HepG2 (cell line): ENCODE measurements around the gene JOSD1. TPM values are rescaled to one million over a fixed set of nuclear protein-coding genes. Genes with fewer than 3 reads are reported as not detected.

ENCODE experiments used
- ARNTL ChIP-seq: sonication (generic); formaldehyde crosslinking; IDR thresholded peaks from 2 replicates; pipeline ENCODE4 v1.4.0; 2020; ENCODE audit warnings: mild to moderate bottlenecking, missing genetic modification reagents
- EED ChIP-seq: sonication (generic); formaldehyde crosslinking; IDR thresholded peaks from 2 replicates; pipeline ENCODE4 v1.5.0; 2020; ENCODE audit warnings: mild to moderate bottlenecking, missing genetic modification reagents
- FOXJ3 ChIP-seq: sonication (generic); formaldehyde crosslinking; IDR thresholded peaks from 2 replicates; pipeline ENCODE4 v1.4.0; 2020; ENCODE audit warnings: missing genetic modification reagents, mild to moderate bottlenecking, borderline replicate concordance
- FOXP1 ChIP-seq, 2 experiments: fragments of 450-650 bp in 1 of 2; IDR thresholded peaks; 2 replicates each; pipeline ENCODE4 v1.6.1; 2017 to 2018; ENCODE audit warnings: antibody characterized with exemption in 1 of 2
- MZF1 ChIP-seq: sonication (generic); formaldehyde crosslinking; IDR thresholded peaks from 2 replicates; pipeline ENCODE4 v1.8.1; 2023; ENCODE audit warnings: mild to moderate bottlenecking, missing genetic modification reagents, borderline replicate concordance
- RARG ChIP-seq: sonication (generic); formaldehyde crosslinking; IDR thresholded peaks from 2 replicates; pipeline ENCODE4 v1.4.0; 2020; ENCODE audit warnings: low read depth, mild to moderate bottlenecking, missing genetic modification reagents
- SIN3B ChIP-seq: fragments of 150-350 bp; IDR thresholded peaks from 2 replicates; pipeline ENCODE4 v1.6.1; 2014; ENCODE audit warnings: low read length
- SYNCRIP ChIP-seq: fragments of 200-400 bp; formaldehyde crosslinking; IDR thresholded peaks from 2 replicates; pipeline ENCODE4 v1.6.1; 2018; ENCODE audit warnings: mild to moderate bottlenecking, low read depth, low read length; ENCODE audit not compliant: insufficient read depth
- U2AF1 ChIP-seq: fragments of 200-400 bp; formaldehyde crosslinking; optimal IDR thresholded peaks from 2 replicates; pipeline ENCODE3; 2017; ENCODE audit warnings: mild to moderate bottlenecking, low read depth, low read length
- U2AF2 ChIP-seq: fragments of 200-400 bp; formaldehyde crosslinking; IDR thresholded peaks from 2 replicates; pipeline ENCODE4 v1.6.1; 2017; ENCODE audit warnings: low read depth, mild to moderate bottlenecking, low read length
- ZC3H13 ChIP-seq: sonication (generic); formaldehyde crosslinking; IDR thresholded peaks from 2 replicates; pipeline ENCODE4 v1.8.1; 2023; ENCODE audit warnings: mild to moderate bottlenecking, missing genetic modification reagents, moderate library complexity
- ZFP41 ChIP-seq: sonication (generic); formaldehyde crosslinking; IDR thresholded peaks from 2 replicates; pipeline ENCODE4 v1.4.0; 2020; ENCODE audit warnings: mild to moderate bottlenecking, missing genetic modification reagents, borderline replicate concordance
- ZFX ChIP-seq: sonication (generic); formaldehyde crosslinking; IDR thresholded peaks from 2 replicates; pipeline ENCODE4 v1.4.0; 2020; ENCODE audit warnings: mild to moderate bottlenecking, low read depth, missing genetic modification reagents, moderate library complexity
- ZNF256 ChIP-seq: sonication (generic); formaldehyde crosslinking; conservative IDR thresholded peaks from 2 replicates; pipeline ENCODE4 v1.4.0; 2020; ENCODE audit warnings: missing genetic modification reagents
- ZNF274 ChIP-seq: sonication (generic); formaldehyde crosslinking; IDR thresholded peaks from 2 replicates; pipeline ENCODE4 v1.5.1; 2020; ENCODE audit warnings: mild to moderate bottlenecking, missing genetic modification reagents
- ZNF292 ChIP-seq: sonication (generic); formaldehyde crosslinking; IDR thresholded peaks from 2 replicates; pipeline ENCODE4 v1.8.1; 2022; ENCODE audit warnings: mild to moderate bottlenecking, low read depth, missing genetic modification reagents, borderline replicate concordance
- ZNF550 ChIP-seq: sonication (generic); formaldehyde crosslinking; IDR thresholded peaks from 2 replicates; pipeline ENCODE4 v1.4.0; 2020; ENCODE audit warnings: mild to moderate bottlenecking, missing genetic modification reagents, borderline replicate concordance
- ZNF616 ChIP-seq: sonication (generic); formaldehyde crosslinking; IDR thresholded peaks from 2 replicates; pipeline ENCODE4 v1.5.0; 2020; ENCODE audit warnings: low read depth, mild to moderate bottlenecking, missing genetic modification reagents
- ZNF703 ChIP-seq: sonication (generic); formaldehyde crosslinking; IDR thresholded peaks from 2 replicates; pipeline ENCODE4 v1.5.1; 2020; ENCODE audit warnings: missing genetic modification reagents, mild to moderate bottlenecking, moderate library complexity, borderline replicate concordance
- ZNF720 ChIP-seq: sonication (generic); formaldehyde crosslinking; IDR thresholded peaks from 2 replicates; pipeline ENCODE4 v1.4.0; 2020; ENCODE audit warnings: missing genetic modification reagents
- ZSCAN12 ChIP-seq: sonication (generic); formaldehyde crosslinking; IDR thresholded peaks from 2 replicates; pipeline ENCODE4 v1.9.0; 2021; ENCODE audit warnings: mild to moderate bottlenecking, missing genetic modification reagents
- polyA plus RNA-seq, 8 experiments: library from polyadenylated mRNA; depleted of rRNA in 3 of 8; stranded (reverse) in 7 of 8; unstranded in 1 of 8; fragments of >200 nt; fragmentation: Illumina TruSeq in 4 of 8; extraction: Trizol in 4 of 8; gene quantifications; 2 replicates each; pipeline versions ENCODE4 v1.2.1 to v1.2.3, GENCODE V29; 2011 to 2016; ENCODE audit warnings: low read depth in 4 of 8, missing spikeins in 1 of 8, mixed read lengths in 1 of 8; ENCODE audit not compliant: insufficient read depth in 1 of 8
- total RNA-seq, 5 experiments: library from RNA; depleted of rRNA; stranded (reverse); fragments of >200 nt; fragmentation: Illumina TruSeq; extraction: Trizol; gene quantifications; 2 replicates each; pipeline ENCODE4 v1.2.3, GENCODE V29; 2016; ENCODE audit warnings: low read depth in 1 of 5
- TF ChIP-seq, protein P1 (sequence below): sonication (generic); formaldehyde crosslinking; conservative IDR thresholded peaks from 2 replicates; pipeline ENCODE4 v1.4.0; 2020; ENCODE audit warnings: missing genetic modification reagents
- TF ChIP-seq, protein P2 (sequence below): IDR thresholded peaks from 2 replicates; pipeline ENCODE4 v1.6.1; 2018; ENCODE audit warnings: missing genetic modification reagents, mild to moderate bottlenecking, missing compliant biosample characterization
- TF ChIP-seq, protein P3 (sequence below): sonication (generic); formaldehyde crosslinking; IDR thresholded peaks from 2 replicates; pipeline ENCODE4 v1.5.0; 2020; ENCODE audit warnings: missing genetic modification reagents
- TF ChIP-seq, protein P4 (sequence below): sonication (generic); formaldehyde crosslinking; IDR thresholded peaks from 2 replicates; pipeline ENCODE4 v1.8.0; 2022; ENCODE audit warnings: mild to moderate bottlenecking, missing genetic modification reagents; ENCODE audit not compliant: insufficient replicate concordance

JOSD1 gene
- total and polyA plus RNA-seq, 2 of the 13 experiments (the other 11 are each of a cell fraction or from before 2014, with no cell fraction given): 31.7 to 38.4 TPM

DNA sequence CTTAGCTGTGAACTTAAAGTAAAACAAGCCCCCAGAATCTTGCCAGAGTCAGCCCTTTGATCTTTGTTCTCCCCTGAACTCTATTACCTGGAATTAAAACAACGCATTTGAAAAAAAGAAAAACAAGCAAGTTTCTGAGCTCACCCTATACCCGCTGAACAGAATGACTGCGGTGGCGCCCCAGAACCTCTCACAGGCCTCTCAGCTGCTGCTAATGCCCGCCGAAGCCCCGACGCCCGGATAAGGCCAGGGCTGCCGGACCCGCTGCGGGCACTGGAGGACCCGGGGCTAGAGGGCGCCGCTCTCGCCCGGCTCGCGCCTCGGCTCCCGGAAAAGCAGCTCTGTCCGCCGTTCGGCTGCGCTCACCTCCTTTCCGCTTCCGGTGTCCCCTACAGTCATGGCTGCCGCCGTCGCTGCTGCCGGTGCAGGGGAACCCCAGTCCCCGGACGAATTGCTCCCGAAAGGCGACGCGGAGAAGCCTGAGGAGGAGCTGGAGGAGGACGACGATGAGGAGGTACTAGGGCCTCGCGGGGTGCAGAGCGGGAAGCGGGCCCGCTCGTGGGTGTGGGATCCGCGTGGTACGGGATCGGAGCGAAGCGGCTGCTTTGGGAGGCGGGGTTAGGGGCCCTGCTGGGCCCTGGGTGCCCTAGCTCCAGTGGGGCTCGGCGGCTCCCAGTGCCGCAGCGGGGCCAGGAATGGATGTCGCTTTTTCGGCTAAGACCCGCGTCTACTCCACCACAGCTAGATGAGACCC, 19.0 kb downstream of the JOSD1 start, which contains the start of gene TOMM22 (continued):
- TF ChIP-seq, protein P1, sequence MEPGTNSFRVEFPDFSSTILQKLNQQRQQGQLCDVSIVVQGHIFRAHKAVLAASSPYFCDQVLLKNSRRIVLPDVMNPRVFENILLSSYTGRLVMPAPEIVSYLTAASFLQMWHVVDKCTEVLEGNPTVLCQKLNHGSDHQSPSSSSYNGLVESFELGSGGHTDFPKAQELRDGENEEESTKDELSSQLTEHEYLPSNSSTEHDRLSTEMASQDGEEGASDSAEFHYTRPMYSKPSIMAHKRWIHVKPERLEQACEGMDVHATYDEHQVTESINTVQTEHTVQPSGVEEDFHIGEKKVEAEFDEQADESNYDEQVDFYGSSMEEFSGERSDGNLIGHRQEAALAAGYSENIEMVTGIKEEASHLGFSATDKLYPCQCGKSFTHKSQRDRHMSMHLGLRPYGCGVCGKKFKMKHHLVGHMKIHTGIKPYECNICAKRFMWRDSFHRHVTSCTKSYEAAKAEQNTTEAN (CRISPR knock-in tag): peak; percentile 65
- TF ChIP-seq ZNF703 (peak; percentile 79; the same call in 1 of the 2 replicates), ZFP41 (no peak), ZNF256 (CRISPR knock-in tag) (no peak; the same call in 1 of the 2 replicates), ZNF274 (CRISPR knock-in tag) (peak; percentile 86), FOXJ3 (CRISPR knock-in tag) (peak; percentile 63), SYNCRIP (no peak), U2AF2 (no peak), ZSCAN12 (CRISPR knock-in tag) (peak; percentile 94), ZC3H13 (CRISPR knock-in tag) (0 out of 2 replicates have a peak, but pooled peaks have one; percentile 35), RARG (no peak), SIN3B (peak; percentile 98), FOXP1 (IDR thresholded peaks at IDR 0.05) (no peak), FOXP1 (CRISPR knock-in tag; IDR thresholded peaks at IDR 0.05) (0 out of 2 replicates have a peak, but pooled peaks have one; percentile 22), U2AF1 (peak; percentile 85), ZNF616 (CRISPR knock-in tag) (peak; percentile 66; the same call in 1 of the 2 replicates), MZF1 (CRISPR knock-in tag) (0 out of 2 replicates have a peak, but pooled peaks have one; percentile 49), ARNTL (CRISPR knock-in tag) (no peak), ZFX (CRISPR knock-in tag) (peak; percentile 92), ZNF292 (CRISPR knock-in tag) (no peak), ZNF720 (CRISPR knock-in tag) (0 out of 2 replicates have a peak, but pooled peaks have one; percentile 66), EED (CRISPR knock-in tag) (peak; percentile 90), ZNF550 (CRISPR knock-in tag) (peak; percentile 54; the same call in 1 of the 2 replicates)
- TF ChIP-seq, protein P2, sequence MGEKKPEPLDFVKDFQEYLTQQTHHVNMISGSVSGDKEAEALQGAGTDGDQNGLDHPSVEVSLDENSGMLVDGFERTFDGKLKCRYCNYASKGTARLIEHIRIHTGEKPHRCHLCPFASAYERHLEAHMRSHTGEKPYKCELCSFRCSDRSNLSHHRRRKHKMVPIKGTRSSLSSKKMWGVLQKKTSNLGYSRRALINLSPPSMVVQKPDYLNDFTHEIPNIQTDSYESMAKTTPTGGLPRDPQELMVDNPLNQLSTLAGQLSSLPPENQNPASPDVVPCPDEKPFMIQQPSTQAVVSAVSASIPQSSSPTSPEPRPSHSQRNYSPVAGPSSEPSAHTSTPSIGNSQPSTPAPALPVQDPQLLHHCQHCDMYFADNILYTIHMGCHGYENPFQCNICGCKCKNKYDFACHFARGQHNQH (CRISPR knock-in tag): peak; percentile 95; the same call in 1 of the 2 replicates
- TF ChIP-seq, protein P3, sequence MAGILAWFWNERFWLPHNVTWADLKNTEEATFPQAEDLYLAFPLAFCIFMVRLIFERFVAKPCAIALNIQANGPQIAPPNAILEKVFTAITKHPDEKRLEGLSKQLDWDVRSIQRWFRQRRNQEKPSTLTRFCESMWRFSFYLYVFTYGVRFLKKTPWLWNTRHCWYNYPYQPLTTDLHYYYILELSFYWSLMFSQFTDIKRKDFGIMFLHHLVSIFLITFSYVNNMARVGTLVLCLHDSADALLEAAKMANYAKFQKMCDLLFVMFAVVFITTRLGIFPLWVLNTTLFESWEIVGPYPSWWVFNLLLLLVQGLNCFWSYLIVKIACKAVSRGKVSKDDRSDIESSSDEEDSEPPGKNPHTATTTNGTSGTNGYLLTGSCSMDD (CRISPR knock-in tag): no peak
- TF ChIP-seq, protein P4, sequence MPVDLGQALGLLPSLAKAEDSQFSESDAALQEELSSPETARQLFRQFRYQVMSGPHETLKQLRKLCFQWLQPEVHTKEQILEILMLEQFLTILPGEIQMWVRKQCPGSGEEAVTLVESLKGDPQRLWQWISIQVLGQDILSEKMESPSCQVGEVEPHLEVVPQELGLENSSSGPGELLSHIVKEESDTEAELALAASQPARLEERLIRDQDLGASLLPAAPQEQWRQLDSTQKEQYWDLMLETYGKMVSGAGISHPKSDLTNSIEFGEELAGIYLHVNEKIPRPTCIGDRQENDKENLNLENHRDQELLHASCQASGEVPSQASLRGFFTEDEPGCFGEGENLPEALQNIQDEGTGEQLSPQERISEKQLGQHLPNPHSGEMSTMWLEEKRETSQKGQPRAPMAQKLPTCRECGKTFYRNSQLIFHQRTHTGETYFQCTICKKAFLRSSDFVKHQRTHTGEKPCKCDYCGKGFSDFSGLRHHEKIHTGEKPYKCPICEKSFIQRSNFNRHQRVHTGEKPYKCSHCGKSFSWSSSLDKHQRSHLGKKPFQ (CRISPR knock-in tag): peak; percentile 82
